WTC11 (cell line): ENCODE measurements around the gene RPA3. TPM values are rescaled to one million over a fixed set of nuclear protein-coding genes. Genes with fewer than 3 reads are reported as not detected.

Experiments used
- ATAC-seq: fragments of 200-7000 bp; cut with Tn5 transposase; 2 replicates; pipeline ENCODE4 v1.10.0; 2021; ENCODE audit warnings: mild to moderate bottlenecking, moderate library complexity
- CTCF ChIA-PET: fragments of 300-600 bp; sonication (Branson Sonifier 250); formaldehyde crosslinking; loops from one replicate; lab custom pipeline; 2021; ENCODE audit warnings: antibody characterized with exemption; lab: Charles Lee
- POLR2A ChIA-PET: fragments of 350-600 bp; sonication (Branson Sonifier 250); formaldehyde crosslinking; loops from one replicate; lab custom pipeline; 2021; ENCODE audit warnings: antibody characterized with exemption; lab: Charles Lee
- DNase-seq: peaks from one replicate; pipeline ENCODE4 v3.0.0; 2021; ENCODE audit warnings: low spot score
- H3K27ac Mint-ChIP-seq: 2 replicates; pipeline ENCODE4 v1.8.0; 2021; ENCODE audit warnings: mixed read lengths
- H3K27me3 Mint-ChIP-seq: 2 replicates; pipeline ENCODE4 v1.8.0; 2021; ENCODE audit warnings: low read depth, mild to moderate bottlenecking, moderate library complexity, mixed read lengths
- H3K36me3 Mint-ChIP-seq: 2 replicates; pipeline ENCODE4 v1.8.0; 2021; ENCODE audit warnings: mixed read lengths
- H3K4me1 Mint-ChIP-seq: 2 replicates; pipeline ENCODE4 v1.8.0; 2022; ENCODE audit warnings: mixed read lengths
- H3K4me3 Mint-ChIP-seq: 2 replicates; pipeline ENCODE4 v1.8.0; 2021; ENCODE audit warnings: mild to moderate bottlenecking, moderate library complexity, mixed read lengths
- H3K9me3 Mint-ChIP-seq: 2 replicates; pipeline ENCODE4 v1.8.0; 2021; ENCODE audit warnings: mixed read lengths
- CREM ChIP-seq: sonication (generic); formaldehyde crosslinking; IDR thresholded peaks from 2 replicates; pipeline ENCODE4 v1.8.1; 2022; ENCODE audit warnings: mild to moderate bottlenecking, missing genetic modification reagents, moderate library complexity
- FOXK1 ChIP-seq: sonication (generic); formaldehyde crosslinking; IDR thresholded peaks from 2 replicates; pipeline ENCODE4 v1.8.0; 2022; ENCODE audit warnings: mild to moderate bottlenecking, moderate library complexity, missing genetic modification reagents
- GRHL2 ChIP-seq: fragments of 250-450 bp; sonication (Bioruptor Pico); IDR thresholded peaks from 2 replicates; pipeline ENCODE4 v1.8.0; 2022; ENCODE audit warnings: mild to moderate bottlenecking, moderate library complexity; ENCODE audit not compliant: insufficient replicate concordance, severe bottlenecking
- JUN ChIP-seq: sonication (generic); formaldehyde crosslinking; IDR thresholded peaks from 2 replicates; pipeline ENCODE4 v1.8.0; 2023; ENCODE audit warnings: mild to moderate bottlenecking, missing genetic modification reagents
- KAT7 ChIP-seq: sonication (generic); formaldehyde crosslinking; IDR thresholded peaks from 2 replicates; pipeline ENCODE4 v1.8.1; 2023; ENCODE audit warnings: missing genetic modification reagents, mild to moderate bottlenecking, borderline replicate concordance
- NFYB ChIP-seq: sonication (generic); formaldehyde crosslinking; conservative IDR thresholded peaks from 2 replicates; pipeline ENCODE4 v1.8.0; 2022; ENCODE audit warnings: low read depth, missing genetic modification reagents
- NR1H2 ChIP-seq: sonication (generic); formaldehyde crosslinking; IDR thresholded peaks from 2 replicates; pipeline ENCODE4 v1.9.0; 2021; ENCODE audit warnings: mild to moderate bottlenecking, moderate library complexity, missing genetic modification reagents
- OVOL2 ChIP-seq: fragments of 250-450 bp; sonication (Bioruptor Pico); IDR thresholded peaks from 2 replicates; pipeline ENCODE4 v1.9.0; 2021; ENCODE audit warnings: mild to moderate bottlenecking, borderline replicate concordance
- TEAD1 ChIP-seq: sonication (generic); formaldehyde crosslinking; IDR thresholded peaks from 2 replicates; pipeline ENCODE4 v1.8.0; 2022; ENCODE audit warnings: mild to moderate bottlenecking, missing genetic modification reagents
- TP53 ChIP-seq: sonication (generic); formaldehyde crosslinking; IDR thresholded peaks from 2 replicates; pipeline ENCODE4 v1.8.1; 2023; ENCODE audit warnings: mild to moderate bottlenecking, missing genetic modification reagents
- ZNF219 ChIP-seq: sonication (generic); formaldehyde crosslinking; IDR thresholded peaks from 2 replicates; pipeline ENCODE4 v1.8.0; 2023; ENCODE audit warnings: missing genetic modification reagents, mild to moderate bottlenecking, borderline replicate concordance
- ZNF671 ChIP-seq: fragments of 250-450 bp; sonication (Bioruptor Pico); IDR thresholded peaks from 2 replicates; pipeline ENCODE4 v1.8.0; 2021; ENCODE audit warnings: mild to moderate bottlenecking
- total RNA-seq: library from RNA; stranded (reverse); gene quantifications from 3 replicates; pipeline ENCODE4 v1.2.3, GENCODE V29; 2021
- TF ChIP-seq, protein P1 (sequence below): fragments of 250-450 bp; sonication (Bioruptor Pico); IDR thresholded peaks from 2 replicates; pipeline ENCODE4 v1.9.0; 2021; ENCODE audit warnings: mild to moderate bottlenecking, borderline replicate concordance
- TF ChIP-seq, protein P2 (sequence below): sonication (generic); formaldehyde crosslinking; IDR thresholded peaks from 2 replicates; pipeline ENCODE4 v1.8.1; 2022; ENCODE audit warnings: mild to moderate bottlenecking, moderate library complexity, missing genetic modification reagents
- TF ChIP-seq, protein P3 (sequence below): fragments of 250-450 bp; sonication (Bioruptor Pico); IDR thresholded peaks from 2 replicates; pipeline ENCODE4 v1.9.0; 2021; ENCODE audit warnings: mild to moderate bottlenecking
- TF ChIP-seq, protein P4 (sequence below): sonication (generic); formaldehyde crosslinking; IDR thresholded peaks from 2 replicates; pipeline ENCODE4 v1.8.1; 2022; ENCODE audit warnings: low read depth, missing genetic modification reagents, borderline replicate concordance
- TF ChIP-seq, protein P5 (sequence below): sonication (generic); formaldehyde crosslinking; IDR thresholded peaks from 2 replicates; pipeline ENCODE4 v1.8.0; 2022; ENCODE audit warnings: mild to moderate bottlenecking, missing genetic modification reagents
- TF ChIP-seq, protein P6 (sequence below): sonication (generic); formaldehyde crosslinking; IDR thresholded peaks from 2 replicates; pipeline ENCODE4 v1.8.0; 2023; ENCODE audit warnings: missing genetic modification reagents, mild to moderate bottlenecking, borderline replicate concordance

The RPA3 gene
- total RNA-seq, 1 experiment from 2014 or later, result 97.8 TPM

DNA sequence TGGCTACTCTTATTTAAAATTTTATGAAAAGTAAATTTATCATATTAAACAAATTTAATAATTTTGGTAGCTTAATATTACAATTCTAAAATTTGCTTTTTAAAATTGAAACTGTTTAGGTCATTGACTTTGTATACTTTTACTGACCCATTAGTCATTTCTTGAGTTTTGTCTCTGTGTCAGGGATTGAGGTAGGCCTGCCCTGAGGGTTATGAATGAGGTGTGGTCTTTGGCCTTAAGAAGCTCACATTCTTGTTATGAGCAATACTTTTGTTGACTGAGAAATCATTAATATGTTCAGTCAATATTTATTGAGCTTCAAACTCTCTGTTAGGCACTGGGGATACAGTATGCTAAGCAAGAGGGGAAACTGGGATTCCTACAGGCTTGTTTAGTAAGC lies 47.0 kb upstream of the RPA3 start (continued):
- TF ChIP-seq, protein P1, sequence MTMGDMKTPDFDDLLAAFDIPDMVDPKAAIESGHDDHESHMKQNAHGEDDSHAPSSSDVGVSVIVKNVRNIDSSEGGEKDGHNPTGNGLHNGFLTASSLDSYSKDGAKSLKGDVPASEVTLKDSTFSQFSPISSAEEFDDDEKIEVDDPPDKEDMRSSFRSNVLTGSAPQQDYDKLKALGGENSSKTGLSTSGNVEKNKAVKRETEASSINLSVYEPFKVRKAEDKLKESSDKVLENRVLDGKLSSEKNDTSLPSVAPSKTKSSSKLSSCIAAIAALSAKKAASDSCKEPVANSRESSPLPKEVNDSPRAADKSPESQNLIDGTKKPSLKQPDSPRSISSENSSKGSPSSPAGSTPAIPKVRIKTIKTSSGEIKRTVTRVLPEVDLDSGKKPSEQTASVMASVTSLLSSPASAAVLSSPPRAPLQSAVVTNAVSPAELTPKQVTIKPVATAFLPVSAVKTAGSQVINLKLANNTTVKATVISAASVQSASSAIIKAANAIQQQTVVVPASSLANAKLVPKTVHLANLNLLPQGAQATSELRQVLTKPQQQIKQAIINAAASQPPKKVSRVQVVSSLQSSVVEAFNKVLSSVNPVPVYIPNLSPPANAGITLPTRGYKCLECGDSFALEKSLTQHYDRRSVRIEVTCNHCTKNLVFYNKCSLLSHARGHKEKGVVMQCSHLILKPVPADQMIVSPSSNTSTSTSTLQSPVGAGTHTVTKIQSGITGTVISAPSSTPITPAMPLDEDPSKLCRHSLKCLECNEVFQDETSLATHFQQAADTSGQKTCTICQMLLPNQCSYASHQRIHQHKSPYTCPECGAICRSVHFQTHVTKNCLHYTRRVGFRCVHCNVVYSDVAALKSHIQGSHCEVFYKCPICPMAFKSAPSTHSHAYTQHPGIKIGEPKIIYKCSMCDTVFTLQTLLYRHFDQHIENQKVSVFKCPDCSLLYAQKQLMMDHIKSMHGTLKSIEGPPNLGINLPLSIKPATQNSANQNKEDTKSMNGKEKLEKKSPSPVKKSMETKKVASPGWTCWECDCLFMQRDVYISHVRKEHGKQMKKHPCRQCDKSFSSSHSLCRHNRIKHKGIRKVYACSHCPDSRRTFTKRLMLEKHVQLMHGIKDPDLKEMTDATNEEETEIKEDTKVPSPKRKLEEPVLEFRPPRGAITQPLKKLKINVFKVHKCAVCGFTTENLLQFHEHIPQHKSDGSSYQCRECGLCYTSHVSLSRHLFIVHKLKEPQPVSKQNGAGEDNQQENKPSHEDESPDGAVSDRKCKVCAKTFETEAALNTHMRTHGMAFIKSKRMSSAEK (CRISPR knock-in tag), result no peak
- no peak for TF ChIP-seq FOXK1 (CRISPR knock-in tag)
- no peak for TF ChIP-seq OVOL2 (CRISPR knock-in tag)

DNA sequence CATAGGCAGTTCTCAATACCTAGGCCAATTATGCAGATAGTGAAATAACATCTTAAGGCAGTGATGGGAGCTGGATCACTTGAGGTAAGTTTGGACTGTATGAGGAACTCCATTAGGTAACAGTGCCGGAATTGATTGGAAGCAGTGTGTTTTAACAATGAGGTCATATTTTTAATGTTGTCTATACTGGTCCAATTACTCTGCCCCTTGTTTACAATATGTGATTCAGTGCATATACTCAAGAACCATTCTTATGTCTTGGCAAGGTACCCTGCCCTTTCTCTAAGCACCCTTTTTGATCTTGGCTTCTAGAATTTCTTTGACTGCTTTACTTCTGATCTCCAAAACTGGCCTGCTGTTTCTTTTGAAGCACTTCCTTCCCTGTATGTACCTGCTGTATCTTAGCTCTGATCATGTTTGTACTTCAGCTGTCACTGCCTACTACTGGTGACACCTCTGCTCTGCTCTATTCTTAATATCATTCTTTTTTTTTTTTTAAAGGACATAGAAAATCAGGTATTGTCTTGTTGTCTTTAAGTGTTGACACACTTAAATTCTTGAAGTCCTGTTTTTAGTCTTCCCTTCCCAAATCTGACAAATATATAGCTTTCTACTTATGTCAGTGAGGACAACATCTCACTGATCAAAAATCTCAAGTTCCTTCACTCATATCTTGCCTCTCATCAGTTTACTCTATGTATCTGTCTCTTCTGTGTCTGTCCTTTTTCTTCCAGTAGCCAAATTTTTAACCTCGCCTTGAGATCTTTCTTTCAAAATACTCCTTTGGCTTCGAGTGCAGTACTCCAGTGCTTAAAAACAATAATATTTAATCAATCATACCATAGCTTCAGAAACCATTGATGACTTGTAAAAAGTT lies 46.4 kb upstream of the RPA3 start:
- DNase-seq, result no peak
- no peak for ATAC-seq
- Mint-ChIP-seq H3K4me3 (no peak overlapping the region), H3K4me1 (peaks cover 9% of the 10 kb centered on the region), H3K36me3 (no peaks in the 10 kb centered on the region), H3K9me3 (no peaks in the 10 kb centered on the region), H3K27ac (no peak overlapping the region), H3K27me3 (no peaks in the 10 kb centered on the region)
- ChIA-PET CTCF (interaction anchor here (0.6 to 0.7 kb wide), 3 partner anchors 23 to 310 kb away, joined by 3 read pairs; no protein-coding TSS in a partner anchor), POLR2A (interaction anchor here (0.7 kb wide), 1 partner anchor 126 kb away, joined by 3 read pairs; no protein-coding TSS in a partner anchor)
- TF ChIP-seq ZNF671 (CRISPR knock-in tag) (no peak), JUN (no peak), FOXK1 (CRISPR knock-in tag) (no peak), ZNF219 (CRISPR knock-in tag) (no peak), GRHL2 (CRISPR knock-in tag) (no peak), NFYB (CRISPR knock-in tag) (no peak), TEAD1 (CRISPR knock-in tag) (no peak), NR1H2 (CRISPR knock-in tag) (no peak), CREM (CRISPR knock-in tag) (no peak), KAT7 (CRISPR knock-in tag) (no peak), TP53 (CRISPR knock-in tag) (no peak)
- TF ChIP-seq, protein P2, sequence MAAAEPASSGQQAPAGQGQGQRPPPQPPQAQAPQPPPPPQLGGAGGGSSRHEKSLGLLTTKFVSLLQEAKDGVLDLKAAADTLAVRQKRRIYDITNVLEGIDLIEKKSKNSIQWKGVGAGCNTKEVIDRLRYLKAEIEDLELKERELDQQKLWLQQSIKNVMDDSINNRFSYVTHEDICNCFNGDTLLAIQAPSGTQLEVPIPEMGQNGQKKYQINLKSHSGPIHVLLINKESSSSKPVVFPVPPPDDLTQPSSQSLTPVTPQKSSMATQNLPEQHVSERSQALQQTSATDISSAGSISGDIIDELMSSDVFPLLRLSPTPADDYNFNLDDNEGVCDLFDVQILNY (CRISPR knock-in tag), result no peak
- TF ChIP-seq, protein P3, sequence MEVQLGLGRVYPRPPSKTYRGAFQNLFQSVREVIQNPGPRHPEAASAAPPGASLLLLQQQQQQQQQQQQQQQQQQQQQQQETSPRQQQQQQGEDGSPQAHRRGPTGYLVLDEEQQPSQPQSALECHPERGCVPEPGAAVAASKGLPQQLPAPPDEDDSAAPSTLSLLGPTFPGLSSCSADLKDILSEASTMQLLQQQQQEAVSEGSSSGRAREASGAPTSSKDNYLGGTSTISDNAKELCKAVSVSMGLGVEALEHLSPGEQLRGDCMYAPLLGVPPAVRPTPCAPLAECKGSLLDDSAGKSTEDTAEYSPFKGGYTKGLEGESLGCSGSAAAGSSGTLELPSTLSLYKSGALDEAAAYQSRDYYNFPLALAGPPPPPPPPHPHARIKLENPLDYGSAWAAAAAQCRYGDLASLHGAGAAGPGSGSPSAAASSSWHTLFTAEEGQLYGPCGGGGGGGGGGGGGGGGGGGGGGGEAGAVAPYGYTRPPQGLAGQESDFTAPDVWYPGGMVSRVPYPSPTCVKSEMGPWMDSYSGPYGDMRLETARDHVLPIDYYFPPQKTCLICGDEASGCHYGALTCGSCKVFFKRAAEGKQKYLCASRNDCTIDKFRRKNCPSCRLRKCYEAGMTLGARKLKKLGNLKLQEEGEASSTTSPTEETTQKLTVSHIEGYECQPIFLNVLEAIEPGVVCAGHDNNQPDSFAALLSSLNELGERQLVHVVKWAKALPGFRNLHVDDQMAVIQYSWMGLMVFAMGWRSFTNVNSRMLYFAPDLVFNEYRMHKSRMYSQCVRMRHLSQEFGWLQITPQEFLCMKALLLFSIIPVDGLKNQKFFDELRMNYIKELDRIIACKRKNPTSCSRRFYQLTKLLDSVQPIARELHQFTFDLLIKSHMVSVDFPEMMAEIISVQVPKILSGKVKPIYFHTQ (CRISPR knock-in tag), result no peak
- TF ChIP-seq, protein P4, sequence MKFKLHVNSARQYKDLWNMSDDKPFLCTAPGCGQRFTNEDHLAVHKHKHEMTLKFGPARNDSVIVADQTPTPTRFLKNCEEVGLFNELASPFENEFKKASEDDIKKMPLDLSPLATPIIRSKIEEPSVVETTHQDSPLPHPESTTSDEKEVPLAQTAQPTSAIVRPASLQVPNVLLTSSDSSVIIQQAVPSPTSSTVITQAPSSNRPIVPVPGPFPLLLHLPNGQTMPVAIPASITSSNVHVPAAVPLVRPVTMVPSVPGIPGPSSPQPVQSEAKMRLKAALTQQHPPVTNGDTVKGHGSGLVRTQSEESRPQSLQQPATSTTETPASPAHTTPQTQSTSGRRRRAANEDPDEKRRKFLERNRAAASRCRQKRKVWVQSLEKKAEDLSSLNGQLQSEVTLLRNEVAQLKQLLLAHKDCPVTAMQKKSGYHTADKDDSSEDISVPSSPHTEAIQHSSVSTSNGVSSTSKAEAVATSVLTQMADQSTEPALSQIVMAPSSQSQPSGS, result no peak
- TF ChIP-seq, protein P5, sequence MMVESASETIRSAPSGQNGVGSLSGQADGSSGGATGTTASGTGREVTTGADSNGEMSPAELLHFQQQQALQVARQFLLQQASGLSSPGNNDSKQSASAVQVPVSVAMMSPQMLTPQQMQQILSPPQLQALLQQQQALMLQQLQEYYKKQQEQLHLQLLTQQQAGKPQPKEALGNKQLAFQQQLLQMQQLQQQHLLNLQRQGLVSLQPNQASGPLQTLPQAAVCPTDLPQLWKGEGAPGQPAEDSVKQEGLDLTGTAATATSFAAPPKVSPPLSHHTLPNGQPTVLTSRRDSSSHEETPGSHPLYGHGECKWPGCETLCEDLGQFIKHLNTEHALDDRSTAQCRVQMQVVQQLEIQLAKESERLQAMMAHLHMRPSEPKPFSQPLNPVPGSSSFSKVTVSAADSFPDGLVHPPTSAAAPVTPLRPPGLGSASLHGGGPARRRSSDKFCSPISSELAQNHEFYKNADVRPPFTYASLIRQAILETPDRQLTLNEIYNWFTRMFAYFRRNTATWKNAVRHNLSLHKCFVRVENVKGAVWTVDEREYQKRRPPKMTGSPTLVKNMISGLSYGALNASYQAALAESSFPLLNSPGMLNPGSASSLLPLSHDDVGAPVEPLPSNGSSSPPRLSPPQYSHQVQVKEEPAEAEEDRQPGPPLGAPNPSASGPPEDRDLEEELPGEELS (CRISPR knock-in tag), result no peak
- TF ChIP-seq, protein P6, sequence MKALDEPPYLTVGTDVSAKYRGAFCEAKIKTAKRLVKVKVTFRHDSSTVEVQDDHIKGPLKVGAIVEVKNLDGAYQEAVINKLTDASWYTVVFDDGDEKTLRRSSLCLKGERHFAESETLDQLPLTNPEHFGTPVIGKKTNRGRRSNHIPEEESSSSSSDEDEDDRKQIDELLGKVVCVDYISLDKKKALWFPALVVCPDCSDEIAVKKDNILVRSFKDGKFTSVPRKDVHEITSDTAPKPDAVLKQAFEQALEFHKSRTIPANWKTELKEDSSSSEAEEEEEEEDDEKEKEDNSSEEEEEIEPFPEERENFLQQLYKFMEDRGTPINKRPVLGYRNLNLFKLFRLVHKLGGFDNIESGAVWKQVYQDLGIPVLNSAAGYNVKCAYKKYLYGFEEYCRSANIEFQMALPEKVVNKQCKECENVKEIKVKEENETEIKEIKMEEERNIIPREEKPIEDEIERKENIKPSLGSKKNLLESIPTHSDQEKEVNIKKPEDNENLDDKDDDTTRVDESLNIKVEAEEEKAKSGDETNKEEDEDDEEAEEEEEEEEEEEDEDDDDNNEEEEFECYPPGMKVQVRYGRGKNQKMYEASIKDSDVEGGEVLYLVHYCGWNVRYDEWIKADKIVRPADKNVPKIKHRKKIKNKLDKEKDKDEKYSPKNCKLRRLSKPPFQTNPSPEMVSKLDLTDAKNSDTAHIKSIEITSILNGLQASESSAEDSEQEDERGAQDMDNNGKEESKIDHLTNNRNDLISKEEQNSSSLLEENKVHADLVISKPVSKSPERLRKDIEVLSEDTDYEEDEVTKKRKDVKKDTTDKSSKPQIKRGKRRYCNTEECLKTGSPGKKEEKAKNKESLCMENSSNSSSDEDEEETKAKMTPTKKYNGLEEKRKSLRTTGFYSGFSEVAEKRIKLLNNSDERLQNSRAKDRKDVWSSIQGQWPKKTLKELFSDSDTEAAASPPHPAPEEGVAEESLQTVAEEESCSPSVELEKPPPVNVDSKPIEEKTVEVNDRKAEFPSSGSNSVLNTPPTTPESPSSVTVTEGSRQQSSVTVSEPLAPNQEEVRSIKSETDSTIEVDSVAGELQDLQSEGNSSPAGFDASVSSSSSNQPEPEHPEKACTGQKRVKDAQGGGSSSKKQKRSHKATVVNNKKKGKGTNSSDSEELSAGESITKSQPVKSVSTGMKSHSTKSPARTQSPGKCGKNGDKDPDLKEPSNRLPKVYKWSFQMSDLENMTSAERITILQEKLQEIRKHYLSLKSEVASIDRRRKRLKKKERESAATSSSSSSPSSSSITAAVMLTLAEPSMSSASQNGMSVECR (CRISPR knock-in tag), result no peak
